GM19193 (cell line): ENCODE results near the gene GNLY.

ENCODE experiments used
- POLR2A ChIP-seq: IDR thresholded peaks from 4 replicates; pipeline ENCODE4 v1.6.1; 2011; ENCODE audit not compliant: insufficient read depth, insufficient read length; ENCODE audit errors: extremely low read depth

Gene GNLY

GRCh38 chr2:85711578-85712060 is 17.5 kb downstream of the GNLY start:
- TF ChIP-seq POLR2A, result no peak

- TF ChIP-seq POLR2A, result no peak
These were observed 18.2 kb downstream of the GNLY start for GRCh38 chr2:85712336-85712735.

DNA sequence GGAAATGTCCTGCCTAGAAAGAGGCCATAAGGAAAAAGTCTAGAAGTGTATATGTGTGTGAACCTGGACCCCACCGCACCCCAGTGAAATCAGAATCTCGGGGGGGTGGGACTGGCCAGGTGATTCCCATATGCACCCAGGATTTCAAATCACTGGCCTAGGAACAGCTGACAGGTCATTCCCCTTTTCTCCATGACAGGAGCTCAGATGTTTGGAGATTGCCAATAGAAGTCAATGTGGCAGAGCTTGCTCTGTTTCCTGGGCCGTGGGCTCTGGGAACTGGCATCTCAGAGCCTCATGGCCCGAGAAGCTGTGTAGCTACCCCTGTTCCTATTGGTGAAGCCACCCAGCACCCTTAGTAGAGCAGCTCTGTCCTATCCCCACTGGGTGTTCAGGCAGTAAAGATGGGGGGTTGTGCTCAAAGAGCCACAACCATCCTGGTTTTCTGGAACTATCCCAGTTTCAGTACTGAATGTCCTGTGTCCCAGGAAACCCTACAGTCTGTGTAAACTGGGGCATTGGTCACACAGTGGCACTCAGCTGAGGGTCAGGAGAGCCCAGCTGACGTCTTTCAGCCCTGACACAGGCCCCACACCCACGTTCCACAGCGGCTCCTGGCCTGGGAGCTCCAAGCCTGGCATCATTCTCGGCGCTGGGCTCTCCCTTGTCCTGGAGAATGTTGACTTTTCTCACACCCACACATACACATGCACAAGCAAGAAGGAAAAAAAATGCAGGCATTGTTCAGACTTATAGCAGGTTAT is 18.9 kb downstream of the GNLY start:
- no peak for TF ChIP-seq POLR2A

GRCh38 chr2:85713836-85714235 is 19.7 kb downstream of the GNLY start:
- TF ChIP-seq POLR2A, result no peak

GRCh38 chr2:85714841-85715240 is 20.7 kb downstream of the GNLY start:
- TF ChIP-seq POLR2A, result no peak

DNA sequence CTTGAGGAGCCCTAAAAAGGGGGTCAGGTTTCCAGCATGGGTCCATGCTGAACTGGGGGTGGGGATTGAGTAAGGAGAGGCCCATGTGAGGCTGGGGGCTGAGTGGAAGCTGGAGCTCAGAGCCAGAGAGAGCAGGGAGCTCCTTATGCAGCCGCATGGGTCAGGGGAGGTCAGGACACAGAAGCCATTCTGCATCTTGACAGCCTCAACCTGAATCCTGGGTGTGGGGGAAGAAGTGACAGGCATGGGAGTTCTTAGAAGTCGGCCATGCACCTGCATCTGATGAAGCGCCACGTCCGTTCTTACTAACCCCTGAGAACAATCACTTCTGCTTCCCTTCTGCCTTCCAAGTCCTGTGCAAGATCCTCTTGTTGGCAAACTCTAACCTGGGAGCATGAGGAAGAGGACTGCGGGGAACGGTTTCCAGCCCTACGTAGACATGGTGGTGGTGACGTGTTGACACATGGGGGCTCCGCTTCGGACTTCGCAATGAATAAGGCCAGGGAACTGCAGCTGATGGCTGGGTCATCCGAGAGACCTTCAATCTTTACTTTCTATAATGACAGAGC is 22.3 kb downstream of the GNLY start:
- no peak for TF ChIP-seq POLR2A

DNA sequence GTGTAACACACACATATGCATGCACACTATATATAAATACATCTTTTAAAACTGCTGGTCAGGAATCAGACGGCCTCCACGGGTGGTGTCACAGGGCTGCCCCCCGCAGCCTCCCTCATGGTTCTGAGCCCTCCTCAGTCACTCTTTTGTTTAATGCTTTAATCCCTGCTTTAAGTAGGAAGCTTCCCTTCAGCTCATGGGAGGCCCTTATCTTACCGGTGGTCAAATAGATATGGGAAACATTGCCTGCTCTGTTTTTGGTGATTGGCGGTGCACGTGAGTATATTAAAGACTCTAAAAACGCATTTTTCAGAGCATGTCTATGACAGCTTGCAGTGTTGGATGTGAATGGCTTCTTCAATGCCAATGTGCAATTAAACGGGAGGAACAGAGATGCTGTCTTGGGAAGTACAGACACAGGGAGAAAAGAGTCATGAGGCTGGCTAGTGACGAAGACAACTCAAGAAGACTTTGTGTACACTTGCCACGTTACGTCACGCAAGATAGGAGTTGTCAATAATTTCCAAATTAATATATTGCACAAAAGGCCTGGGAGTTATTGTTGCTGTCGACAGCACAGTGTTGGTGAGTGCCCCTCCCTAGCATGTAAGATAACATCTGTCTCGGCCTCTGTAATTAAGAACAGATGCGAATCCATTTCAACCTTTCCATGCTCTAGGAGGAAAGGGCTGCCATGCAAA is 23.3 kb downstream of the GNLY start:
- TF ChIP-seq POLR2A, result no peak

- TF ChIP-seq POLR2A, result no peak
These were observed 23.8 kb downstream of the GNLY start for GRCh38 chr2:85718009-85718391.

GRCh38 chr2:85718885-85719492 is 24.8 kb downstream of the GNLY start:
- no peak for TF ChIP-seq POLR2A

- no peak for TF ChIP-seq POLR2A
These were observed 25.6 kb downstream of the GNLY start for GRCh38 chr2:85719609-85720240.

GRCh38 chr2:85720533-85720932 is 26.4 kb downstream of the GNLY start:
- TF ChIP-seq POLR2A, result no peak

DNA sequence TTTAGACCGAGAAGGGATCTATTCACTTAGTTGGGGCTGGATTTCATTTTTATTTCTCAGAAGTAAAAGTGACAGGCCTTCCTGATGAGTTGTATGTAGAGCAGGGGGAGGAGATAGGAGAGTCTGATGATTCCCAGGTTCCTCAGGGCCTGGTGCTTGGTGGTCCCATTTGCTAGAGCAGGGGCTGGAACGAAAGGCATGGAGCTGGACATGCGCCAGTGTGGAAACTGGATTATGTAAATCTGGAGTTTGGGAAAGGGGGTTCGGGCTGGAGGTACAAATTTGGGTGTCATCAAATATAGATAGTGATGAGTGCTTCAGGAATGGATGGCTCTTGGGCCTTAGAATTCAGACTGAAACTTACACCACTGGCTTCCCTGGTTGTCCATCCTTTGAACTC is 27.5 kb downstream of the GNLY start:
- no peak for TF ChIP-seq POLR2A

DNA sequence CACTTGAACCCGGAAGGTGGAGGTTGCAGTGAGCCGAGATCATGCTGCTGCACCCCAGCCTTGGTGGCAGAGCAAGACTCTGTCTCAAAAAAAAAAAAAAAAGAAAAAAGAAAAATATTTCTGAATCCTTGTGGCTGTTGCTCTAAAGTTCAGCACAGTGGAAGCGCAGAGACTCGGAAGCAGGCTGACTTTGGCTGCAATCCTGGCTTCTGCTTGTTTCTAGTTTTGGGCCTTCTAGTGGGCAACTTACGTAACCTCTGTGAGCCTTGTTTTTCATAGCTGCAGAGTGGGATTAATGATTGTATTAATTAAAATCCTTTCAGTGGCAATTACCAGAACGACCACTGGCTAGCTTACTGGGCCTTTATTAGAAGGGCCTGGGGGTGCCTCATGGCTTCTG is 28.4 kb downstream of the GNLY start:
- TF ChIP-seq POLR2A, result no peak

GRCh38 chr2:85723707-85724360 is 29.7 kb downstream of the GNLY start:
- no peak for TF ChIP-seq POLR2A
